HUES64 (cell line): ENCODE data around the gene STKLD1.
"Not testable (repeated sequence)": the region's sequence is repeated elsewhere in the genome, so short reads cannot be mapped to it uniquely, and the experiment has no call there.

Source experiments
- H3K27ac ChIP-seq: 2 replicates; pipeline ENCODE4 v1.7.0; 2013; ENCODE audit warnings: low read depth, low read length, inconsistent platforms
- H3K27me3 ChIP-seq: 2 replicates; pipeline ENCODE4 v1.6.1; 2013; ENCODE audit warnings: mild to moderate bottlenecking, low read length; ENCODE audit not compliant: insufficient read depth
- H3K36me3 ChIP-seq: 2 replicates; pipeline ENCODE4 v1.6.1; 2013; ENCODE audit warnings: mild to moderate bottlenecking, low read length; ENCODE audit not compliant: insufficient read depth
- H3K4me1 ChIP-seq: 2 replicates; pipeline ENCODE4 v1.6.1; 2013; ENCODE audit warnings: mild to moderate bottlenecking, low read length, moderate library complexity; ENCODE audit not compliant: insufficient read depth
- H3K4me3 ChIP-seq: 2 replicates; pipeline ENCODE4 v1.5.1; 2013; ENCODE audit warnings: mild to moderate bottlenecking, low read length, moderate library complexity
- H3K9ac ChIP-seq: 2 replicates; pipeline ENCODE4 v1.6.1; 2013; ENCODE audit warnings: mild to moderate bottlenecking, low read depth, low read length
- H3K9me3 ChIP-seq: 2 replicates; pipeline ENCODE4 v1.6.1; 2013; ENCODE audit warnings: low read depth, low read length; ENCODE audit not compliant: insufficient read depth
- WGBS: fragments of 150-250, 120-280 bp; methylation state at CpG from one replicate; pipeline ENCODE4 v1.1.7; 2013; ENCODE audit warnings: missing lambda C conversion rate; 5-methylcytosine and 5-hydroxymethylcytosine counted together

The STKLD1 gene

GRCh38 chr9:133367778-133368177 is 8.4 kb upstream of the STKLD1 start:
- Histone ChIP-seq H3K9me3 (no peaks in the 10 kb centered on the region), H3K9ac (no peak overlapping the region), H3K4me3 (no peak overlapping the region), H3K27me3 (no peaks in the 10 kb centered on the region), H3K27ac (no peak overlapping the region), H3K36me3 (peaks cover 81% of the 10 kb centered on the region), H3K4me1 (no peaks in the 10 kb centered on the region)
- 94% methylated on average over 10 of the region's 10 CpGs for WGBS

- Histone ChIP-seq H3K36me3 (peaks cover 80% of the 10 kb centered on the region), H3K27ac (no peak overlapping the region), H3K9me3 (no peaks in the 10 kb centered on the region), H3K4me3 (no peak overlapping the region), H3K9ac (no peak overlapping the region), H3K27me3 (no peaks in the 10 kb centered on the region), H3K4me1 (no peaks in the 10 kb centered on the region)
- WGBS, result 97% methylated on average over 18 of the region's 18 CpGs
Measured at GRCh38 chr9:133368249-133368881, 7.8 kb upstream of the STKLD1 start.

GRCh38 chr9:133369422-133369821 is 6.7 kb upstream of the STKLD1 start:
- H3K4me3 ChIP-seq, result no peak overlapping the region
- no peak overlapping the region for H3K9ac ChIP-seq
- H3K9me3 ChIP-seq, result no peaks in the 10 kb centered on the region
- peaks cover 72% of the 10 kb centered on the region for H3K36me3 ChIP-seq
- no peaks in the 10 kb centered on the region for H3K27me3 ChIP-seq
- H3K27ac ChIP-seq, result no peak overlapping the region
- 88% methylated on average over 6 of the region's 6 CpGs for WGBS
- H3K4me1 ChIP-seq, result no peaks in the 10 kb centered on the region

DNA sequence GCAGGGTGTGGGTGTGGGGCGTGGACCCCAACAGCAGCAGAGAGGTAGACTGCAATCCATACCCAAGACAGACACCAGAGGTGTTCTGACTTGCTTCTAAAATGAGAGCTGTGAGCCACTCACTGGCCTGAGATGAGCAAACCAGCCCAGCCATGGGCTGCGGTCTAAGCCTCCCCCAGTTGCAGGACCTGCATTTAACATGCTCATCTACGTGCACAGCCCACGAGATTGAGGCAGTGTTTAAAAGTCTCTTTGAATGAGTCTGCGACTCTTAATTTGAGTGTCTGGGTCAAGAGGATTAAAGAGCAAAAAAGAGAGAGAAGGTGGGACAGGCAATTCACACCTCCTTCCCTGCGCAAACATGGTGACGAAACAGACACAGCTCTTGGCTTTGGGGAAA is 6.2 kb upstream of the STKLD1 start:
- Histone ChIP-seq H3K4me1 (no peaks in the 10 kb centered on the region), H3K4me3 (no peak overlapping the region), H3K27me3 (no peaks in the 10 kb centered on the region), H3K9me3 (no peaks in the 10 kb centered on the region), H3K27ac (no peak overlapping the region), H3K36me3 (peaks cover 69% of the 10 kb centered on the region), H3K9ac (no peak overlapping the region)
- WGBS, result 94% methylated on average over 7 of the region's 7 CpGs

DNA sequence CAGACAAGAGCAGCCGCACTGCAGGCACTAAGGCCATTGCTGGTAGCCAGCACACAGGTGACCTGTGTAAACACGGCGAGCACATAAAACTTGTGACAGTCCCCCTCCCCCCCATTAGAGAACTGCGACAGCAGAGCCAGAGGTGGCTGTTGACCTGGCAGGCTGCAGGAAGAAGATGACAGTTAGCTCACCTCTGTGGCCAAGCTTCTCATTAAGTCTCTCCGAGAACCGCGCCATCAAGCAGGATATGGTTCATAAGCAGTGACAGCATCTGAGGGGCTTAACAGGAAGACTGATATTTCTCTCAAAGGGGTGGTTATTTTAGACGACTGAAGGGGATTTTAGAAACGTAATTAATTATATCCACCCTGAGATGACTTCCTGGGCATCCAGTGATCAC is 5.5 kb upstream of the STKLD1 start:
- Histone ChIP-seq H3K4me3 (no peak overlapping the region), H3K36me3 (peaks cover 61% of the 10 kb centered on the region), H3K27ac (no peak overlapping the region), H3K9me3 (no peaks in the 10 kb centered on the region), H3K9ac (no peak overlapping the region), H3K27me3 (no peaks in the 10 kb centered on the region), H3K4me1 (no peaks in the 10 kb centered on the region)
- 96% methylated on average over 9 of the region's 9 CpGs for WGBS

DNA sequence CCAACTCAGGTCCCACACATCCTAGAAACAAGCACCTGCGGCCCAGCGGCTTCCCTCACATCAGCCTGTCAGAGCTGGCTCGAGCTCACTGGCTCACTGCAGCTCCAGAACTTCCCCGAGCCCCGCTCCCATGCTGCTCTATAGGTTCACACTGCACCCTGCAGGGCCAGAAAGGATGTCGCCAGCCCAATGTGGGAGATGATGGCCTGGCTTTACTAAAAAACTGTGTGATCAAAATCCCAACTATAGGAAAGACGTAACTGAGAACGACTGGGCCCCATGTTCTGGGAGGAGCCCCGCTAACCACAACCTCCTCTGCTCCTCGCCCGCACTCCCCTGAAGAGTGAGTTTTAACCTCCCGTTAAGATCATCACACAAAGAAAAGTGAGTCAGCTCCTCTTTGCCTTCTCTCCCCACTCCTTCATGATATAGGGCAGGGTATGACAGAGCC is 4.9 kb upstream of the STKLD1 start:
- Histone ChIP-seq H3K4me3 (no peak overlapping the region), H3K36me3 (peaks cover 55% of the 10 kb centered on the region), H3K9me3 (no peaks in the 10 kb centered on the region), H3K9ac (no peak overlapping the region), H3K4me1 (no peaks in the 10 kb centered on the region), H3K27ac (no peak overlapping the region), H3K27me3 (0 out of 2 replicates have a peak, but pooled peaks cover under 1% of the 10 kb centered on the region)
- 88% methylated on average over 12 of the region's 12 CpGs for WGBS

- no peak overlapping the region for H3K27ac ChIP-seq
- H3K9ac ChIP-seq, result no peak overlapping the region
- peaks cover 47% of the 10 kb centered on the region for H3K36me3 ChIP-seq
- 92% methylated on average over 7 of the region's 7 CpGs for WGBS
- no peak overlapping the region for H3K4me3 ChIP-seq
- H3K4me1 ChIP-seq, result no peaks in the 10 kb centered on the region
- H3K9me3 ChIP-seq, result no peaks in the 10 kb centered on the region
- peaks cover 9% of the 10 kb centered on the region for H3K27me3 ChIP-seq
Measured at GRCh38 chr9:133372144-133372543, 4.0 kb upstream of the STKLD1 start.

- peak overlapping the region; percentile 96 for H3K9ac ChIP-seq
- no peaks in the 10 kb centered on the region for H3K9me3 ChIP-seq
- H3K27ac ChIP-seq, result no peak overlapping the region
- peaks cover 26% of the 10 kb centered on the region for H3K36me3 ChIP-seq
- H3K4me1 ChIP-seq, result no peaks in the 10 kb centered on the region
- WGBS, result 40% methylated on average over 12 of the region's 12 CpGs
- H3K27me3 ChIP-seq, result peaks cover 14% of the 10 kb centered on the region
- peak overlapping the region; percentile 86 for H3K4me3 ChIP-seq
Measured at GRCh38 chr9:133374612-133375115, 1.5 kb upstream of the STKLD1 start.

GRCh38 chr9:133375116-133375723 is 946 bp upstream of the STKLD1 start:
- H3K9ac ChIP-seq, result peak overlapping the region; percentile 96
- peaks cover 14% of the 10 kb centered on the region for H3K27me3 ChIP-seq
- H3K27ac ChIP-seq, result peak overlapping the region; percentile 90
- peak overlapping the region; percentile 86 for H3K4me3 ChIP-seq
- no peaks in the 10 kb centered on the region for H3K9me3 ChIP-seq
- under 1% methylated on average over 39 of the region's 39 CpGs for WGBS
- H3K36me3 ChIP-seq, result peaks cover 20% of the 10 kb centered on the region
- H3K4me1 ChIP-seq, result no peaks in the 10 kb centered on the region

GRCh38 chr9:133377280-133377679 is 1.1 kb downstream of the STKLD1 start:
- H3K4me3 ChIP-seq, H3K9me3 ChIP-seq, H3K36me3 ChIP-seq, H3K9ac ChIP-seq, H3K4me1 ChIP-seq, H3K27ac ChIP-seq: not testable (repeated sequence)
- H3K27me3 ChIP-seq, result peaks cover 14% of the 10 kb centered on the region
- 92% methylated on average over 14 of the region's 14 CpGs for WGBS

DNA sequence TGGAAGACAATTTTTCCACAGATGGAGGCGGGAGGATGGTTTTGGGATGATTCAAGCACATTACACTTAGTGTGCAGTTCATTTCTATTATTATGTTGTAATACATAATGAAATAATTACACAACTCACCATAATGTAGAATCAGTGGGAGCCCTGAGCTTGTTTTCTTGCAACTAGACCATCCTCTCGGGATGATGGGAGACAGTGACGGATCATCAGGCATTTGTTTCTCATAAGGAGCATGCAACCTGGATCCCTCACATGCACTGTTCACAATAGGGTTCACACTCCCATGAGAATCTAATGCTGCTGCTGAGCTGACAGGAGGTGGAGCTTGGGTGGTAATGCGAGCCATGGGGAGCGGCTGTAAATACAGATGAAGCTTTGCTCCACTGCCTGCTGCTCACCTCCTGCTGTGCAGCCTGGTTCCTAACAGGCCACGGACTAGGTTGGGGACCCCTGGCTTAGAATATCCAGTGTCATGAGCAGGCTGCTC is 1.6 kb downstream of the STKLD1 start:
- Histone ChIP-seq H3K27ac (no peak overlapping the region), H3K9ac (no peak overlapping the region), H3K4me1 (no peaks in the 10 kb centered on the region), H3K4me3 (no peak overlapping the region), H3K27me3 (peaks cover 14% of the 10 kb centered on the region), H3K9me3 (no peaks in the 10 kb centered on the region), H3K36me3 (peaks cover 7% of the 10 kb centered on the region; the same call in 1 of the 2 replicates)
- WGBS, result 53% methylated on average over 6 of the region's 6 CpGs
